Activated naive CD4-positive, alpha-beta T cell treated with anti-CD3 and anti-CD28 coated beads, Interleukin-2, amount 50 U/mL, for 72 hours (primary cell): Measurements from ENCODE around the gene CTXN3. TPM values are rescaled to one million over a fixed set of nuclear protein-coding genes. Genes with fewer than 3 reads are reported as not detected.
"Not testable (repeated sequence)": the region's sequence is repeated elsewhere in the genome, so short reads cannot be mapped to it uniquely, and the experiment has no call there.

Source experiments
- ATAC-seq, 2 donors: fragments of 150-1000 bp; cut with Tn5 transposase; 2 replicates each; pipeline ENCODE4 v1.10.0; 2021; ENCODE audit warnings: mild to moderate bottlenecking in 2 of 2, moderate library complexity in 2 of 2
- DNase-seq, 2 donors: peaks; one replicate each; pipeline ENCODE4 v3.0.0; 2021 to 2022; ENCODE audit warnings: low spot score in 2 of 2
- H3K27ac Mint-ChIP-seq, 2 donors: one replicate each; pipeline ENCODE4 v1.8.0; 2022; ENCODE audit warnings: mild to moderate bottlenecking in 2 of 2, mixed read lengths in 2 of 2
- H3K36me3 Mint-ChIP-seq, 2 donors: one replicate each; pipeline ENCODE4 v1.8.0; 2022; ENCODE audit warnings: mixed read lengths in 2 of 2
- H3K9me3 Mint-ChIP-seq, 2 donors: one replicate each; pipeline ENCODE4 v1.8.0; 2022; ENCODE audit warnings: mixed read lengths in 2 of 2
- total RNA-seq, 2 donors: library from RNA; stranded (reverse); gene quantifications; one replicate each; pipeline ENCODE4 v1.2.3, GENCODE V29; 2022

Gene CTXN3
- total RNA-seq, 2 donors from 2014 or later, result not detected

DNA sequence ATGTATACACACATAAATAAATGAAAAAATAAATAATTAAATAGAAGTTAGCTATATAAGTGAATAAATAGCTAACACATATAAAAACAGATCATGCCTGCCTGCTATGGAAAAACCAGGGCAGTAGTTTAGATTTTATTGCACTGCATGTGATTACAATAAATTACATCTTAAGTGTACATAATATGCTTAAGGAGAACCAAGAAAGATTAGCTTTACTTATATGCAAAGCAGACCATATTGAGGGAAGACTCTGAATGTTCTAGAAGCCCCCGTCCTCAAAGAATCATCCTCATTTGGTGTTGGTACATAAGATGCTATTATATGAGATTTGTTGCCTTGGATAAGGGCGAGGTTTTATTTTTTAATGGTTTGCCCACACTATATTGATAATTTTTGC lies 5.9 kb upstream of the CTXN3 start:
- DNase-seq (no peak), ATAC-seq (no peak)
- Mint-ChIP-seq H3K27ac (no peak overlapping the region), H3K36me3 (no peaks in the 10 kb centered on the region), H3K9me3 (no peaks in the 10 kb centered on the region)

DNA sequence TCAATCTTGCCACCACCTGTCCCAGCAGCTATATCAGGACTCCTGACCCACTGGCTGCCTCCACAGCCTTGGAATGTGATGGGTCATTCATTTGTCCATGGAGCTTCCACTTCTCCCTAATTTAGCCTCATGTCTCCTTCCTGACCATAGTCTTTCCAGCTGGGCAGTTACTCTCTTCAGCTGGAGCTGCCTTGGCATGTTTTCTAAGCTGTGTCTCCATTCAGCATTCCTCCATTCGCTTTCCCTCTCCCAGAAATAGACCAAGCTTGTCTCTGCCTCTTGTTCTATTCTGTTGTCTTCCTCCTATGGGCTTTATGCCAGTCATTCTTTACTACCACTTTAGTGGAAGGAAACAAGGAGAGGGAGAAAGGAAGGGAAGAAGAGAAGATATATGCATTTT lies 5.3 kb upstream of the CTXN3 start:
- Mint-ChIP-seq H3K27ac (no peak overlapping the region), H3K36me3 (no peaks in the 10 kb centered on the region), H3K9me3 (no peaks in the 10 kb centered on the region)
- no peak for DNase-seq
- ATAC-seq, result no peak

DNA sequence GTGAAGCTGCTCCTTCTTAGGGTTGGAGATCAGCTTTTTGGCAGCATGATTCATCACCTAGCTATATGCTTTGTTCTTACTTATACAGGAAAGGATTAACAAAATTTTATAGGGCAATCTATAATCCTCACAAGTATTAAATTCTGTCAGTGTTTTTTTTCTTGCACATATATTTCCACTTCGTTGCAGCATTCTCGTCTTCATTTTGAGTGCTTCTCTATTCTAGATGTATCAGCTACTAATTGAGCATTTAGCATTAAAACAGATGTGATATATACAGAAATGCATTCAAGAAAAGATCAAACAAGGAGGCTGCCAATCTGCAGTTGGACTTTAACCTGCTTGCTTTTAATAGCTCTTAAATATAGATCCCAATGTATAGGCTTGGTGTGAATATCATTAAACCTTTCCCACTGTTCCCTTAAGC lies 3.6 kb upstream of the CTXN3 start:
- no peak overlapping the region for H3K27ac Mint-ChIP-seq

DNA sequence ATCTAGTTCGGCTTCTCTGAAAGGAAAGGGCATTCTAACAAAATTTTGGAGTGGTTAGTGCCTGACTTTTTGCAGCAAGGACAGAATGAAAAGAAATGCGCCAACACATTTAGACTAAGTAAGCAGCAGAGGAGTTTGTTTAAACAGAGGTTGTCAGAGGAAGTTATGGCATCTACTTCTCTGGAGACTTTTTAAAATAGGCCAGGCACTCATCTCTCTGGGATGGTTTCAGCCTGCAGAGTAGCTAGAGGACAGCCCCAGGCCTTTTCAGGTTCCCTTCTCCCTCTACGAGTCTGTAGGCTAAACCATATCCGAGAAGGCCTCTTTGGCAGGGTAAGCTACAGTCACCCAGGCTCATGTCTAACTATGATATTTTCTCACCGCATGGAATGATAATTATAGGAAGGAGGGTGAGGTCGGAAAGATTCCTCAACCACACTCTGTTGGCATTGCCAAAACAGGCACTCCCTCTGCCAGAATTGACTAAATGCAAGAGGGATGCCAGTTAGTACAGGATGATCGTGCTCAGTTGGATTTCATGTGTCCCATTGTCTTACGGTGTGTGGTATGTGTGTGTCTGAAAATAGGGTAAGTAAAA lies 1.4 kb upstream of the CTXN3 start:
- H3K36me3 Mint-ChIP-seq, result no peaks in the 10 kb centered on the region
- no peaks in the 10 kb centered on the region for H3K9me3 Mint-ChIP-seq
- no peak for ATAC-seq
- no peak for DNase-seq
- H3K27ac Mint-ChIP-seq, result no peak overlapping the region

More for the DNA sequence above, 3.6 kb upstream of the CTXN3 start:
- H3K36me3 Mint-ChIP-seq, result no peaks in the 10 kb centered on the region
- ATAC-seq (no peak), DNase-seq (no peak)
- H3K9me3 Mint-ChIP-seq, result no peaks in the 10 kb centered on the region

DNA sequence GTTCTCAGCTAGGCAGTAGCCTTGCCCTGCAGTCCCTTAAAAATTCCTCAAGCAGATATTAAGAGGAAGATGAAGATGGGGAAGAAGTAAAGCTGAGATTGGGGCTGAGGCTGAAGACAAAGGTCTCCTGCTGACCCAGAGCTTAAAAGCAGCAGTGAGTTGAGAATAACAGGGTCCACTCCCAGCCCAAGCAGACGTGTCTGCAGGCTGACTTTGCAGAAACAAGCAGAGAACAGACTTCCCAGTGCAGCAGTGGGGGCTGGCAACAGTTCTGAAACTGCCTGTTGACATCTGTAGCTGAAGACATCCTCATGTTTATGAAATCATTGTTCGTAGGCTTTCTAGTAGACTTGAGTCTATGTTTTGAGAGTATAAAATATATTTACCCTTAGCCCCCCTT lies 1.1 kb downstream of the CTXN3 start:
- ATAC-seq, result no peak
- Mint-ChIP-seq H3K36me3 (no peaks in the 10 kb centered on the region), H3K27ac (no peak overlapping the region), H3K9me3 (no peaks in the 10 kb centered on the region)
- no peak for DNase-seq

DNA sequence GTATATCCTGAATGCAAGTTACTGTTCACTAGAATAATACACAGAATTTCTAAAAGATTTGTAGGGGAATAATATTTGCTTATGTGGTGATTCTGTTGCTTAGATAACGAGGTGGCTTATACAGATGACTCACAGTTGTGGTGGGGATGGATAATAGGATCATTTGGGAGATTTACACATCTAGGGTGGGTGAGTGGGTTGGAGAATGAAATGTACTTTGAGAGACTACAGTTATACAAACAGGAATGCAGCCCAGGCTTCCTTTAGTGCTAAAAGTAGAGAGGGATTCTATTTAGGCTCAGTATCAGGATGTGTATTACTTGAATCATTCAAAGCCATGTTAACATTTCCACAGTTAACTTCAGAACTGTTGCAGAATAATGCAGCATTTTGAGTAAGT lies 1.8 kb downstream of the CTXN3 start:
- DNase-seq (no peak), ATAC-seq (no peak)
- Mint-ChIP-seq H3K27ac (no peak overlapping the region), H3K36me3 (no peaks in the 10 kb centered on the region), H3K9me3 (no peaks in the 10 kb centered on the region)

DNA sequence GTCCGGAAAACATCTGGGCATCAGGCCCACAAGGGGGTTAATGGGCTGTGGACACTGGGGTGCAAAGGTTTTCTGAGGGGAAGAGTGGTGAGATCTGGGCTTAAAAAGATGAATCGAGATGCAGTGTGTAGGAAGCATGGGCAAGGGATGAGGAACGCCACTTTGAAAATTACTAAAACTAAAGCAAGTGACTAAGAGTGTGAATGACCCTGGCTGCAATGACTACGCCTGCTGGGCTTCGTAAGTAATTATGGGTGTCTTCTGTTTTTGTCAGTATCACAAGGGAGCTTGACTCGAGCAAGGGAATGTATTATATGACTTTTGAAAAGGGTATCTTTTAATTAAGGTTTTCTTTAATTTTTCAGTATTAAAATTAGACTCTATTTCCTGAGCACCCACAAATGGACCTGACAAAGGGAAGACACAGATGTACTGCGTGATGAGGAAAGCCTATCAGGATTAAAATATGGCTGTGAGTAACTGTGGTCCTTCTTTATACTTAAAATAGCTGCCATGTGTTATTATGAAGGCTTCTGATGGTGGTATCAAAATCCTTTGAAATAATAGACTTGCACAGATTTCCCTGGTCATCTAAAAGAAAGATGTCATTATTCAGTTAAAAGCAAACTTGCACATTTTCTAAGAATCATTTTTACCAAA lies 4.2 kb downstream of the CTXN3 start:
- ATAC-seq (no peak), DNase-seq (no peak)
- Mint-ChIP-seq H3K27ac (no peak overlapping the region), H3K9me3 (no peaks in the 10 kb centered on the region), H3K36me3 (no peaks in the 10 kb centered on the region)

DNA sequence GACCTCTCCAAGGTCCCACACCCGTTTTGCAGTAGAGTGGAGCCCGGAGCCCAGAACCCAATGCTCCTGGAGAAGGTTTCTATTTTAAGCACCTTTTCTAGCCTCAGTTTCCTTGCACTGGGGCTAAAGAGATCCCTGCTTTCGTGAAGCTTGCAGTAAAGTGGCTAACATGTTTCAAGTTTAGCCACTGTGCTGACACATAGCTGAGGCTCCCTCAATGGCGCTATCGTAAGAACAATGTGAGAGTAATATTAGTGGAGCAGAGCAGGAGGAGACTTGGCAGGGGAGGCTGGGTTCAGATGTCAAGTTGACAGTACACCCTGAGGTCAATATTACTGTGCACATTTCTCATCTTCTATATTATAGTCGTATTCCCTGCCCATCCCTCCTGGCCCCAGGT lies 7.9 kb downstream of the CTXN3 start:
- ATAC-seq (no peak), DNase-seq (no peak)
- Mint-ChIP-seq H3K9me3 (no peaks in the 10 kb centered on the region), H3K27ac (no peak overlapping the region), H3K36me3 (no peaks in the 10 kb centered on the region)

DNA sequence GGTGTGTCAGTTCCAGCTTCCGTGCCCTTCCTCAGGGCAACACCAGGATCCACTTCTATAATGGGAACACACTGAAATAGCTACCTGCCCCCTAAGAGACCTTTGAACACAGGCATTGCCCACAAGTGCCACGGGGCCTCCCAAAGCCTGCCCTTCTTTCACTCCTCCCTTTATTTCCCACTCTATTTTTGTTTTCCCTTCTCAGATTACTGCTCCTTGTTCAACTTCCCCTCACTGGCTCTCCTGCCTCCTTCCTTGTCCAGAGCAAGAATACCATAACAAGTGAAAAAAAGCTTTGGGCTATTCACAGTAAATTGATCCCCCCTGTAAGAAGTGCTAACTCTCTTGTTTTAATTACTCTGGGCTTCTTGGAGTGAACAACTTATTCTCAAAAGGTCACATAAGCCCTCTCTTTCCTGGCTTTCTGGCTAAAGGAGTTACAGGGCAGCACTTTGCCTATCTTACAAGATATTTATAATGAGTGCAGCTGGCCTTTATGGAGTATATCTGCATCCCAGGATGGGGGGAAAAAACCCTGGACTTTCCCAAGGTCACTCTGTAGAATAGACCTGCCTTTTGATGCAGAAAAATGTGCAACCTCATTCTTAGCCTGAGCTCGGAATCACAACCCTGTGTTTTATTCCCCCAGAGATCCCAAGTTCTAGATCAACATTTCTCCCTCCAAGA lies 11.3 kb downstream of the CTXN3 start:
- no peak overlapping the region for H3K27ac Mint-ChIP-seq
- DNase-seq (no peak), ATAC-seq (no peak)
- no peaks in the 10 kb centered on the region for H3K36me3 Mint-ChIP-seq
- no peaks in the 10 kb centered on the region for H3K9me3 Mint-ChIP-seq

DNA sequence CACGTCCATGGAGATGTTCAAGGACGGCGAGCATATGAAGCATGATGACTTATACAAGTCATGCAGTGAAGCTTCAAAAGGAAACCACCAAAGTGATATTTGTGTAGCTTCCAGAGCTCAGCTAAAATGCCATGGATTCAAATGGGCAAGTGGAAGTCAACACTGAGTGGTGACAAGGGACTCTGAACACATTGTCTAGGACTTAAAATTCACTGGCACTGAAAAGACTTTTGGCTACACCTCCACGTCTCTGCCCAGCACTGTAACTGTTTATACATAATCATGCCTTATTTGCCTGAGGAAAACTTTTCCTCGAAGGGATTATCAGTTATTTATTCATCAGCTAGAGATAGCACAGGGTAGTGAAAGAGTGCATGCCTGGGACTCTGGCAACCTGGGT lies 15.2 kb downstream of the CTXN3 start:
- ATAC-seq, result no peak
- DNase-seq, result no peak
- no peaks in the 10 kb centered on the region for H3K9me3 Mint-ChIP-seq
- H3K36me3 Mint-ChIP-seq, result no peaks in the 10 kb centered on the region
- no peak overlapping the region for H3K27ac Mint-ChIP-seq

DNA sequence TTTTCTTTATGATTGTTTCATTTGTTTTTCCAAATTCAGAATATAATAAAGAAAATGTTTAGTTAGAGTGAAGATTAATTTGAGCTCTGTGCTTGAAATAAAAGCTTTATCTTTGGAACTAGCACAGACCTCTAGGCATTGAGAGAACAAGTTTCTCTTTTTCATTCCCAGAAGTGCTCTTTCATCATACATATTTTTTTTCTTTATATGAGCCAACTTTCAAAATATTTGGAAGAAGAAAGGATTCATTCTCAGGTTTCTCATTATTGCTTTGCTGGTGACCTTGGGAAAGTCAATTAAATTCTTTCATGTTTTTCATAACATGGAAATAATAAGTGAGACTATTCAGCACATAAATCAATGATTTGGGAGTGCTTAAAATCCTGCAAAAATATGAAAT lies 16.8 kb downstream of the CTXN3 start:
- Mint-ChIP-seq H3K9me3 (no peaks in the 10 kb centered on the region), H3K27ac (no peak overlapping the region), H3K36me3 (no peaks in the 10 kb centered on the region)
- DNase-seq (no peak), ATAC-seq (no peak)

DNA sequence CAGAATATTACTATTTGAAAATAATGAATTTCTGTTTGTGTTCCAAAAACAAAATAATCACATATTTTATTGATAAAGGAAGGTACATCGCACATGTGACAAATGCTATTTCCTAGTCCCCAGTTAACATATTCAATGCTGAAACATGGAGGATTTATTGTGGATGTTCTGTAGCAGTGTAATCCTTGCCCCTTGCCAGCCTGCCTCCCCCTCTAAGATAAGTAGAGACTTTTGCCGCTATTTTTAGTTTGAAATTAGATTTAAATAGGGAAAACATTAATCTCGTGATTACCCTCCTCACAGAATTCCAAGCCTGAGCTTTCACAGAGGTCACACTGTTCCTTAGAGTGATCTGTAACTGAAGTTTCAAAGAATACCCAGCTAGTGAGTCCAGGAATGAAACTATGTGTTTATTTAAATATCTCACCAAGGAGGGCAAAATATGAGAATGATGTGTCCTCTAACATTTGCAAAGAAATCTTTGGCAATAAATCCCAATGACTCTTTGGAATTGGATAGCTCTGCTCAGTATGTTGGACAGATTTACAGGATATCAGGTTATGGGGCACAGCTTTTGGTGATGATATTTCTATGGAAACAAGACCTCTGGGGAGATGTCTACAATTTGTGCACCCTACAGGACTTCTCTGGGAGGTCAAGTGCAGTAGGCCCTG lies 17.3 kb downstream of the CTXN3 start:
- DNase-seq, result no peak
- Mint-ChIP-seq H3K36me3 (no peaks in the 10 kb centered on the region), H3K27ac (no peak overlapping the region), H3K9me3 (no peaks in the 10 kb centered on the region)
- ATAC-seq, result no peak

DNA sequence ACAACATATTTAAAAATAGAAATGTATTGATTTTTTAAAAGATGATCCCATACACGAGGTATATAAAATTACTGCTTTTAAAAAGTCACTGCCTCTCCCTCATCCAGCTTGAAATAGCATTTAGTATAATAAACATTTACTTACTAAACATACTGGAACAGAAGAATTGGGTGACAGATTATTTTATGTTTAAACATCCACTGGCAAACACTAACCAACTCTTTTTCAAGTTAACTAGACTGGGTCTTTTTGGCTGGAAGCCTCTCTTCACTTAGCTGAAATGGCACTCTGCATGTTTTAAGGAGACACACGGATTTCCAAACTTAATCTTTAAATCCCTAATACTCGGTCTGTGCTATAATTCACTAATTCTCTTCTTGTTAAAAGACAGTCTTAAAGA lies 19.0 kb downstream of the CTXN3 start:
- H3K9me3 Mint-ChIP-seq, result no peaks in the 10 kb centered on the region
- DNase-seq, result no peak
- ATAC-seq, result no peak
- H3K36me3 Mint-ChIP-seq, result no peaks in the 10 kb centered on the region
- H3K27ac Mint-ChIP-seq, result no peak overlapping the region

DNA sequence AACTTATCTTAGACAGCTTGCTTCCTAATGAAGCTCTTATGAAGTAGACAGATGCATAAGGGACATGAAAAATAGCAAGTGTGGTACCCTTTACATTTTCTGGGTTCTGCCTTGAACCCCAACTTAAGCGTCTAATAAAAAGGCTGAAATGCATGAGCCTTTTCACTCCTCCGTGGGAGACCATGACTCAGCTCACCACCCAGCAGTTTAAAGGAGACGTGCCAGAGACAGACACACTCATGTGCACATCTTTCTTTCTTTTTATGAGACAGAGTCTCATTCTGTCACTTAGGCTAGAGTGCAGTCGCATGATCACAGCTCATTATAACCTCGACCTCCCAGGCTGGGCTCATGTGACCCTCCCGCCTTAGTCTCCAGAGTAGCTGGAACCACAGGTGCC lies 22.3 kb downstream of the CTXN3 start:
- Mint-ChIP-seq H3K27ac (no peak overlapping the region), H3K36me3 (no peaks in the 10 kb centered on the region), H3K9me3 (no peaks in the 10 kb centered on the region)
- ATAC-seq, result no peak
- DNase-seq, result no peak

DNA sequence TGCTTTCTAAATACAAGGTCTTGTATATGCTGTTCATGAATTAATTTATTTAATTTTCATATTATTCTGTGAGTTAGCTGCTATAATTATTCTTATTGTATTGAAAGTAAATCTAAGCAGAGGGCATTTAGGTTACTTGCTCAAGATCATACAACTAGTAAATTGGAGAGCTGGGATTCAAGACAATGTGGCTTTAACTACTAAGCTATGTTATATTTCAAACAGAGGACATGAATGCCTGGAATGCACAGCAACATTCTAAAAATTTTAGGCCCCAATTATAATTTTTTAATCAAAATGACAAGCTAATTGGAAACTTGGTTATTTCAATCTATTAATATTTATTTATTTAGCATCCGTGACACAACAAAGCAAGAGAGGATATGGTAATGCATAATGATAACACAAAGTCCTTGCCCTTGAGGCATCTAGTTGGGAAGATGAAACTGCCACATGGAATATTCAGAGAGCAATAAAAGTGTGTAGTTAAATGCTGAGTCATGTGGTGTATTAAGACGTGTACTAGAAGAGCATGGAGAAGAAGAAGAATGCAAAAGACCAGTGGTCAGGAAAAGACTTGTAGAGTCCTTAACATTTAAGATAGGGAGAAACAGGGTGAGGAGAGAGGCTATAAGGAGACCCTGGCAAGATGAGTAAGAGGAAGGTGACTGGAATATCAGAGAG lies 24.4 kb downstream of the CTXN3 start:
- DNase-seq (no peak), ATAC-seq (no peak)
- Mint-ChIP-seq H3K27ac (no peak overlapping the region), H3K9me3 (peaks cover 0 to 2% of the 10 kb centered on the region in 2 donors), H3K36me3 (no peaks in the 10 kb centered on the region)

DNA sequence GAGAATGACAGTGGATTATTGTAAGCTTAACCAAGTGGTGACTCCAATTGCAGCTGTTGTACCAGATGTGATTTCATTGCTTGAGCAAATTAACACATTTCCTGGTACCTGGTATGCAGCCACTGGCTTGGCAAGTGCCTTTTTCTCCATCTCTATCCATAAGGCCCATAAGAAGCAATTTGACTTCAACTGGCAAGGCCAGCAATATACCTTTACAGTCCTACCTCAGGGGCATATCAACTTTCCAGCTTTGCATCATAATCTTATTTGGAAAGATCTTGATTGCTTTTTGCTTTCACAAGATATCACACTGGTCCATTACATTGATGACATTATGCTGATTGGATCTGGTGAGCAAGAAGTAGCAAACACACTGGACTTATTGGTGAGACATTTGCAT lies 28.1 kb downstream of the CTXN3 start:
- H3K36me3 Mint-ChIP-seq, H3K27ac Mint-ChIP-seq, H3K9me3 Mint-ChIP-seq, DNase-seq, ATAC-seq: not testable (repeated sequence)

DNA sequence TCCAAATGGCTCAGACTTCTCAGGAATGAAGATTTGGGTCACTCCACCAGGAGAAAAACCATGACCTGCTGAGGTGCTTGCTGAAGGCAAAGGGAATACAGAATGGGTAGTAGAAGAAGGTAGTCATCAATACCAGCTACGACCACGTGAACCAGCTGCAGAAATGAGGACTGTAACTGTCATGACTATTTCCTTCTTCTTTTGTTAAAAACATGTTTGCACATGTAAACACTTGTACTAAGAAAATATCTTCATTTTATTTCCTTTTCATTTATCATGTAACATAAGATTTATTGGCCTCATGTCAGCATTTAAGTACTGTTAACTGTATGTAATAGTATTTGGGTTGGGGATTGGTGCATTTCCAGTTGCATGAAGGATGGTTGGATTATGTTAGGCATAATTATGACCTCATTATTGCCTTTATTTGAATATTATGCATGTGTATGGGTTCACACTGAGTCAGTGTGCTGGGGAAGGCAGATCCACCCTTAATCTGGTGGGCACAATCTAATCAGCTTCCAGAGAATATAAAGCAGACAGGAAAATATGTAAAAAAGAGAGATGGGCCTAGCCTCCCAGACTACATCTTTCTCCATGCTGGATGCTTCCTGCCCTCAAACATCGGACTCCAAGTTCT lies 30.9 kb downstream of the CTXN3 start:
- ATAC-seq, H3K27ac Mint-ChIP-seq, H3K9me3 Mint-ChIP-seq, DNase-seq, H3K36me3 Mint-ChIP-seq: not testable (repeated sequence)
